Right ventricle myocardium superior (tissue), 1 donor: ENCODE data around the gene PCTP. TPM values are rescaled to one million over a fixed set of nuclear protein-coding genes. Genes with fewer than 3 reads are reported as not detected.

Experiments used
- ATAC-seq: fragments of 200-7000 bp; cut with Tn5 transposase; one replicate; pipeline ENCODE4 v1.9.1; 2020; ENCODE audit warnings: mild to moderate bottlenecking; ENCODE audit not compliant: poor library complexity
- DNase-seq: peaks from one replicate; pipeline ENCODE4 v3.0.0-alpha.2; 2020
- intact Hi-C: fragments of 100-400 bp; cut with DNase I; formaldehyde crosslinking; loops from one replicate; pipeline ENCODE4 v1.11.2; 2022
- total RNA-seq: library from RNA; stranded (reverse); fragmentation: NEBNext Ultra II Directional; extraction: Animal tissue kit (Norgen Biotek cat#: 25700); gene quantifications from one replicate; pipeline ENCODE4 v1.2.1, GENCODE V29; 2021
- donor health status: DM: no; HTN: yes; CAD: no; lungs with severe emphysema.

PCTP gene
- total RNA-seq, 1 donor from 2014 or later: 19.1 TPM

- intact Hi-C loops: no loop called here
- ATAC-seq (no peak), DNase-seq (no peak)
Measured at GRCh38 chr17:55818451-55819375, 67.9 kb downstream of the PCTP start.

- ATAC-seq (no peak), DNase-seq (no peak)
- intact Hi-C loops: no loop called here
Measured at GRCh38 chr17:55820675-55821074, 69.8 kb downstream of the PCTP start.

DNA sequence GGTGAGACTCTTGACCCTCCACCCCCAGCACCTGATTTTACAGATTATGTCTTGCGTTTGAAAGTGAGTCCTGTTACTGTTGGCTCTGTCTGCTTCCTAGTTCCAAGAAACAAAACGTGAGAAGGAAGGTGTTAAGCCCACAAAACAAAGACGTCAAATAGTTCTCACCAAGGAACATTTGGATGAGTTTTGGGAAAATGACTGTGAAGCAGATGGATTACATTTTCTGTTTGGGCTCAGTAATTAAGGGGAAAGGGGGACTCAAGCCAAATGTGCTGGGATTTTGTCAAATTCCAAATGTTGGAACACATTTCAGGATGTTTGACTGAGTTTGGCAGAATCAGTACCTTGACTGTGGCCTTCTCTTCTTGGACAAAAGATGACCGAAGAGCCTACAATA, 71.2 kb downstream of the PCTP start:
- DNase-seq: no peak
- intact Hi-C loops: no loop called here
- ATAC-seq: peak; percentile 57

GRCh38 chr17:55825213-55825612, 74.4 kb downstream of the PCTP start:
- ATAC-seq: no peak
- intact Hi-C loops: loop anchor here (2.0 kb wide), 1 partner anchor 298 kb away; no protein-coding TSS in a partner anchor
- no peak for DNase-seq

Other genes with a start within 250 kb of the PCTP start
- gene SMIM36, start 239.6 kb upstream of the PCTP start, total RNA-seq: not detected
- gene TMEM100, start 28.2 kb upstream of the PCTP start, total RNA-seq: 15.5 TPM